DND-41 (cell line): ENCODE results near the gene IFI27L2.

ENCODE experiments used
- ATAC-seq: fragments of 200-7000 bp; cut with Tn5 transposase; 3 replicates; pipeline ENCODE4 v1.9.1; 2021; ENCODE audit warnings: low read depth; ENCODE audit not compliant: insufficient read depth
- DNase-seq: peaks from one replicate; pipeline ENCODE4 v3.0.0-alpha.2; 2020
- H2AFZ ChIP-seq: 2 replicates; pipeline ENCODE4 v1.6.0; 2012; ENCODE audit warnings: low read depth, low read length
- H3K27ac ChIP-seq: 2 replicates; pipeline ENCODE4 v1.5.1; 2012; ENCODE audit warnings: low read length, inconsistent platforms
- H3K27me3 ChIP-seq: fragments of 200-600 bp; sonication (generic); 2 replicates; pipeline ENCODE4 v1.6.0; 2012; ENCODE audit warnings: low read length, mild to moderate bottlenecking, inconsistent platforms; ENCODE audit not compliant: insufficient read depth, poor library complexity
- H3K36me3 ChIP-seq: 2 replicates; pipeline ENCODE4 v1.5.1; 2012; ENCODE audit warnings: low read length, inconsistent platforms; ENCODE audit not compliant: insufficient read depth
- H3K4me1 ChIP-seq: 2 replicates; pipeline ENCODE4 v1.5.1; 2012; ENCODE audit warnings: mild to moderate bottlenecking, low read length; ENCODE audit not compliant: insufficient read depth
- H3K4me2 ChIP-seq: 2 replicates; pipeline ENCODE4 v1.6.0; 2012; ENCODE audit warnings: mild to moderate bottlenecking, moderate library complexity, low read length, inconsistent platforms; ENCODE audit not compliant: insufficient read depth
- H3K4me3 ChIP-seq, 2 experiments: fragments of 200-600 bp in 1 of 2; shearing (Covaris generic) in 1 of 2; 2 replicates each; pipeline ENCODE4 v1.5.1; 2012 to 2016; ENCODE audit warnings: inconsistent platforms in 2 of 2, low read length in 2 of 2, mild to moderate bottlenecking in 2 of 2, low read depth in 1 of 2, moderate library complexity in 1 of 2
- H3K79me2 ChIP-seq: 2 replicates; pipeline ENCODE4 v1.6.0; 2012; ENCODE audit warnings: low read length, inconsistent platforms; ENCODE audit not compliant: insufficient read depth
- H3K9ac ChIP-seq: 2 replicates; pipeline ENCODE4 v1.6.0; 2012; ENCODE audit warnings: low read depth, mild to moderate bottlenecking, inconsistent platforms, low read length, moderate library complexity
- H3K9me3 ChIP-seq: 2 replicates; pipeline ENCODE4 v1.5.1; 2012; ENCODE audit warnings: low read length, moderate library complexity, mild to moderate bottlenecking, inconsistent platforms; ENCODE audit not compliant: insufficient read depth, severe bottlenecking
- H4K20me1 ChIP-seq: 2 replicates; pipeline ENCODE4 v1.6.0; 2012; ENCODE audit warnings: low read length; ENCODE audit not compliant: insufficient read depth
- EZH2 ChIP-seq: IDR thresholded peaks from 3 replicates; pipeline ENCODE4 v1.6.1; 2012; ENCODE audit warnings: borderline replicate concordance, low read depth, mild to moderate bottlenecking, moderate library complexity, low read length, inconsistent platforms; ENCODE audit not compliant: severe bottlenecking
- TF ChIP-seq, protein P1 (sequence below): IDR thresholded peaks from 2 replicates; pipeline ENCODE4 v1.5.1; 2012; ENCODE audit warnings: borderline replicate concordance, low read length, moderate library complexity, mild to moderate bottlenecking; ENCODE audit not compliant: poor library complexity, severe bottlenecking; ENCODE audit errors: extremely low read depth

IFI27L2 gene

DNA sequence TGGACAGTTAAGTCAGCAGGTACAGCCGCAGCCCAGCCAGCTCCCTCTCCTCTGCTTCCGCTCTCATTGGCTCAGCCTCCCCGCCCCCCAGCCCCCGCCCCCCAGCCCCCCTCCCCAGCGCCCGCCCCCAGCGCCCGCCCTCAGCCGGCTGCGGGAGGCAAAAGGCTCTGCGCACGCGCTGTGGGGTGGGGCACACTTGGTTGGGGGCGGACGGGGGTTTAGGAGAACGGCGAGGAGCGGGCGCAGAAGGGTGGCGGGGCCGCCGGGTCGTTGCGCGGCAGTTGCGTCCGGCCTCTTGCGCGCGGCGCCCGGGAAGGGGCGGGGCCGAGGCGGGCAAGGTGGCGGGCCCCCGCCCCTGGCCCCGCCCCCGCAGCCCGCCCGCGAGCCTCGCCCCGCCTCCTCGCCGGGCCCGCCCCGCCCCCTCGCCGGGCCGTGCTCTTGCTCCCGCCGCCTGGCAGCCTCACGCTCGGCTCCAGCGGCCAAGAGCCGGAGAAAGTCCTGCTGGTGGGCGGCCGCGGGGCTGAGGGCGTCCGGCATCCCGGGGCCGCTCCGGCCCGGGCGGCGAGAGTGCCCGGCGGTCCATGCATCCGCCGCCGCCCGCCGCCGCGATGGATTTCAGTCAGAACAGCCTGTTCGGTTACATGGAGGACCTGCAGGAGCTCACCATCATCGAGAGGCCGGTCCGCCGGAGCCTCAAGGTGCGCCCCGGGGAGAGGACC, 44.6 kb upstream of the IFI27L2 start, which contains the start of gene PPP4R4:
Gene PPP4R4 (plus strand): TSS at position 438 of the 719 bp plus-strand sequence. CDS start 144 bp downstream, at position 582.
- peak within 1 kb of the TSS; percentile 31 to 58; a peak in 3 of 4 replicates for H3K4me3 ChIP-seq
- H3K27me3 ChIP-seq: peaks cover 8% of the 10 kb centered on the region
- H3K4me2 ChIP-seq: peak within 1 kb of the TSS; percentile 80
- peak; percentile 96 for ATAC-seq
- H3K36me3 ChIP-seq: no peaks in the 10 kb centered on the region
- no peak for TF ChIP-seq EZH2
- TF ChIP-seq, protein P1, sequence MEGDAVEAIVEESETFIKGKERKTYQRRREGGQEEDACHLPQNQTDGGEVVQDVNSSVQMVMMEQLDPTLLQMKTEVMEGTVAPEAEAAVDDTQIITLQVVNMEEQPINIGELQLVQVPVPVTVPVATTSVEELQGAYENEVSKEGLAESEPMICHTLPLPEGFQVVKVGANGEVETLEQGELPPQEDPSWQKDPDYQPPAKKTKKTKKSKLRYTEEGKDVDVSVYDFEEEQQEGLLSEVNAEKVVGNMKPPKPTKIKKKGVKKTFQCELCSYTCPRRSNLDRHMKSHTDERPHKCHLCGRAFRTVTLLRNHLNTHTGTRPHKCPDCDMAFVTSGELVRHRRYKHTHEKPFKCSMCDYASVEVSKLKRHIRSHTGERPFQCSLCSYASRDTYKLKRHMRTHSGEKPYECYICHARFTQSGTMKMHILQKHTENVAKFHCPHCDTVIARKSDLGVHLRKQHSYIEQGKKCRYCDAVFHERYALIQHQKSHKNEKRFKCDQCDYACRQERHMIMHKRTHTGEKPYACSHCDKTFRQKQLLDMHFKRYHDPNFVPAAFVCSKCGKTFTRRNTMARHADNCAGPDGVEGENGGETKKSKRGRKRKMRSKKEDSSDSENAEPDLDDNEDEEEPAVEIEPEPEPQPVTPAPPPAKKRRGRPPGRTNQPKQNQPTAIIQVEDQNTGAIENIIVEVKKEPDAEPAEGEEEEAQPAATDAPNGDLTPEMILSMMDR: no peak
- H3K9ac ChIP-seq: peak within 1 kb of the TSS; percentile 52
- peak within 1 kb of the TSS; percentile 83 for H2AFZ ChIP-seq
- DNase-seq: peak; percentile 96
- no peaks in the 10 kb centered on the region for H3K79me2 ChIP-seq
- no peaks in the 10 kb centered on the region for H3K9me3 ChIP-seq
- H3K27ac ChIP-seq: peak within 1 kb of the TSS; percentile 64
- H3K4me1 ChIP-seq: peaks cover 12% of the 10 kb centered on the region
- H4K20me1 ChIP-seq: no peaks in the 10 kb centered on the region

DNA sequence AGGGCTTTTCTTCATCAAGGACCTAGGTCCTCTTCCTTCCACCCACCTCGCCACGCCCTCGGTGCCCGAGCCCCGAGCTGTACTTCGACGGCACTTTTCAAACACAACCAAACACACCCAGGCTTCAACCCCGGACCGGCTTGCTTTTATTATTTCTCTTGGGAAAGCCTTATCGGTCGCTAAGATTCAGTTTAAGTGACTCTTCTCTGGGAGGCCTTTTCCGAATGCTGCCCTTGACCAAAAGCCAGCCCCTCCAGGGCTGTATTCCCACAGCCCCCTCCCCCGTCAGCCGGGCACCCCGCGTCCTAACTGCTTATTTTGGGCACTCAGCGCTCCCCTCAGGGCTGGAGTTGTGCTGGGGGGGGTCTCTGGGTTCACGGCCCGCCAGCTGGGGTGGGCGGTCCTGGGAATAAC, 44.1 kb upstream of the IFI27L2 start:
- Histone ChIP-seq H3K4me2 (peak overlapping the region; percentile 80), H3K27ac (peak overlapping the region; percentile 64), H3K36me3 (no peaks in the 10 kb centered on the region), H3K9me3 (no peaks in the 10 kb centered on the region), H2AFZ (peak overlapping the region; percentile 83), H3K4me3 (peak overlapping the region; percentile 31 to 58; a peak in 3 of 4 replicates), H3K9ac (peak overlapping the region; percentile 52), H4K20me1 (no peaks in the 10 kb centered on the region), H3K27me3 (peaks cover 8% of the 10 kb centered on the region), H3K4me1 (peaks cover 12% of the 10 kb centered on the region), H3K79me2 (no peaks in the 10 kb centered on the region)
- ATAC-seq: no peak
- DNase-seq: no peak
- TF ChIP-seq, protein P1: no peak
- no peak for TF ChIP-seq EZH2

DNA sequence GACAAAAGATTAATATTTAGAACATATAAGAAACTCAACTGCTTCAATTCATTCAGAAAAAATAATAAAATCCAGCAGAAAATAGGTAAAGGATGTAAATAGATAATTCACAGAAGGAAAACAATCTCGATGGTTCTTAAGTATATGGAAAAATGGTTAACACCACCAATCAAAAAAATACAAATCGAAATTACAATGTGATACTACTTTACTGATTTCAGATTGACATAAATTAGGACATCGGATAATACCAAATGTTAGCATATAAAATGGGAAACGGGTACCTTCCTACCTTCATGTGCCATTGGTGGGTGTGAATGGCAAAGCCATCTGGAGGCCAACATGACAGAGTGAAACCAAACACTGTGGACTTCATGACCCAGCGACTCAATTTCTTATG, 43.1 kb upstream of the IFI27L2 start:
- H2AFZ ChIP-seq: no peak overlapping the region
- ATAC-seq (no peak), DNase-seq (no peak)
- no peak overlapping the region for H3K27ac ChIP-seq
- H3K4me2 ChIP-seq: no peak overlapping the region
- H4K20me1 ChIP-seq: no peaks in the 10 kb centered on the region
- H3K9me3 ChIP-seq: no peaks in the 10 kb centered on the region
- H3K9ac ChIP-seq: no peak overlapping the region
- H3K27me3 ChIP-seq: peaks cover 3% of the 10 kb centered on the region
- H3K36me3 ChIP-seq: no peaks in the 10 kb centered on the region
- no peaks in the 10 kb centered on the region for H3K79me2 ChIP-seq
- H3K4me3 ChIP-seq: no peak overlapping the region
- no peak for TF ChIP-seq EZH2
- TF ChIP-seq, protein P1: no peak
- H3K4me1 ChIP-seq: peaks cover 12% of the 10 kb centered on the region
